HepG2 (cell line): ENCODE data around the gene TTBK1. TPM values are rescaled to one million over a fixed set of nuclear protein-coding genes. Genes with fewer than 3 reads are reported as not detected.

Experiments used
- ATAC-seq: fragments of 200-7000 bp; cut with Tn5 transposase; 3 replicates; pipeline ENCODE4 v1.9.1; 2020; ENCODE audit warnings: mild to moderate bottlenecking, moderate library complexity
- BruUV-seq: library from RNA; stranded (reverse); fragments of 400-500 nt; replicated peaks from 2 replicates; lab custom pipeline; 2021; lab: Mats Ljungman, UMichigan
- CTCF ChIA-PET: fragments of 300-600 bp; formaldehyde crosslinking; extraction: SDS; loops from one replicate; lab custom pipeline; 2021; ENCODE audit warnings: low total read pairs, inconsistent platforms, low intra/inter-chr PET ratio; lab: Yijun Ruan, JAX
- POLR2A ChIA-PET: fragments of 350-600 bp; sonication (Branson Sonifier 250); formaldehyde crosslinking; loops from one replicate; lab custom pipeline; 2020; ENCODE audit warnings: antibody characterized with exemption, inconsistent platforms; lab: Yijun Ruan, JAX
- DNase-seq: peaks from one replicate; pipeline ENCODE4 v3.0.0-alpha.2; 2015; ENCODE audit warnings: low spot score
- FAIRE-seq: peaks from 3 replicates; lab custom pipeline; 2011; peaks lifted over from hg19 to GRCh38; lab: Jason Lieb, UNC
- H2AFZ ChIP-seq: one replicate; pipeline ENCODE4 v1.6.1; 2011; ENCODE audit warnings: low read length, inconsistent platforms
- H3K27ac ChIP-seq: fragments of 300-600 bp; 3 replicates; pipeline ENCODE4 v1.8.0; 2011; ENCODE audit warnings: mixed run types, mild to moderate bottlenecking, mixed read lengths, low read length, inconsistent platforms; ENCODE audit not compliant: insufficient read depth; ENCODE audit errors: extremely low read length
- H3K27me3 ChIP-seq, 2 experiments: fragments of 200-600 bp in 1 of 2; 2 replicates in 1 of 2; 3 replicates in 1 of 2; pipeline versions ENCODE4 v1.6.0 to v1.8.0; 2011; ENCODE audit warnings: low read length in 2 of 2, mild to moderate bottlenecking in 2 of 2, moderate library complexity in 2 of 2, inconsistent platforms in 1 of 2; ENCODE audit not compliant: insufficient read depth in 2 of 2, control insufficient read depth in 1 of 2
- H3K36me3 ChIP-seq, 2 experiments: fragments of 200-600 bp in 1 of 2; replicated peaks in 1 of 2; 2 replicates in 1 of 2; 3 replicates in 1 of 2; pipeline versions ENCODE4 v1.5.1 to v1.8.0; 2011; ENCODE audit warnings: low read length in 2 of 2, inconsistent platforms in 1 of 2; ENCODE audit not compliant: insufficient read depth in 2 of 2, control insufficient read depth in 1 of 2
- H3K4me1 ChIP-seq: 2 replicates; pipeline ENCODE4 v1.5.1; 2012; ENCODE audit warnings: low read length, inconsistent platforms; ENCODE audit not compliant: insufficient read depth
- H3K4me2 ChIP-seq: 2 replicates; pipeline ENCODE4 v1.6.0; 2011; ENCODE audit warnings: low read depth, low read length, inconsistent platforms
- H3K4me3 ChIP-seq, 3 experiments: fragments of 200-600 bp in 1 of 3; sonication (generic), shearing (Covaris generic) in 1 of 3; replicated peaks in 1 of 3; 2 replicates each; pipeline ENCODE4 v1.5.1; 2011 to 2016; ENCODE audit warnings: low read length in 3 of 3, inconsistent platforms in 2 of 3, low read depth in 2 of 3, mild to moderate bottlenecking in 2 of 3, control low read depth in 1 of 3, mixed read lengths in 1 of 3; ENCODE audit not compliant: insufficient read depth in 1 of 3
- H3K79me2 ChIP-seq: one replicate; pipeline ENCODE4 v1.6.1; 2011; ENCODE audit warnings: low read length, inconsistent platforms; ENCODE audit not compliant: insufficient read depth
- H3K9ac ChIP-seq: 2 replicates; pipeline ENCODE4 v1.6.0; 2011; ENCODE audit warnings: mild to moderate bottlenecking, low read depth, low read length, inconsistent platforms; ENCODE audit not compliant: insufficient read depth
- H3K9me3 ChIP-seq: 2 replicates; pipeline ENCODE4 v1.5.1; 2012; ENCODE audit warnings: mild to moderate bottlenecking, low read length
- H4K20me1 ChIP-seq: 2 replicates; pipeline ENCODE4 v1.6.0; 2011; ENCODE audit warnings: inconsistent platforms, mild to moderate bottlenecking, low read length, moderate library complexity; ENCODE audit not compliant: insufficient read depth
- FOXJ3 ChIP-seq: sonication (generic); formaldehyde crosslinking; IDR thresholded peaks from 2 replicates; pipeline ENCODE4 v1.4.0; 2020; ENCODE audit warnings: missing genetic modification reagents, mild to moderate bottlenecking, borderline replicate concordance
- MED13 ChIP-seq: sonication (generic); formaldehyde crosslinking; IDR thresholded peaks from 2 replicates; pipeline ENCODE4 v1.5.0; 2020; ENCODE audit warnings: missing genetic modification reagents
- PCBP2 ChIP-seq: fragments of 200-400 bp; formaldehyde crosslinking; optimal IDR thresholded peaks from 2 replicates; pipeline ENCODE3; 2018; ENCODE audit warnings: low read length, low read depth; ENCODE audit not compliant: poor library complexity, severe bottlenecking
- ZBTB38 ChIP-seq: sonication (generic); formaldehyde crosslinking; IDR thresholded peaks from 2 replicates; pipeline ENCODE4 v1.5.1; 2020; ENCODE audit warnings: mild to moderate bottlenecking, missing genetic modification reagents
- ZNF121 ChIP-seq: sonication (generic); formaldehyde crosslinking; IDR thresholded peaks from 2 replicates; pipeline ENCODE4 v1.5.0; 2020; ENCODE audit warnings: mild to moderate bottlenecking, missing genetic modification reagents
- ZNF124 ChIP-seq: sonication (generic); formaldehyde crosslinking; IDR thresholded peaks from 2 replicates; pipeline ENCODE4 v1.4.0; 2020; ENCODE audit warnings: missing genetic modification reagents
- ZSCAN30 ChIP-seq: sonication (generic); formaldehyde crosslinking; IDR thresholded peaks from 2 replicates; pipeline ENCODE4 v1.5.0; 2020; ENCODE audit warnings: mild to moderate bottlenecking, missing genetic modification reagents
- WGBS: methylation state at CpG from one replicate; pipeline ENCODE4 v1.1.6; 2017; ENCODE audit warnings: low lambda C conversion rate; 5-methylcytosine and 5-hydroxymethylcytosine counted together
- in situ Hi-C: cut with HindIII; loops from 2 replicates; pipeline ENCODE4 v1.10.0; 2017; ENCODE audit warnings: low pct_unique_long_range_greater_than_20kb; ENCODE audit not compliant: extremely low pct_ligation_motif_present
- intact Hi-C: fragments of 100-400 bp; cut with micrococcal nuclease; formaldehyde crosslinking; loops from one replicate; pipeline ENCODE4 v1.10.0; 2022; ENCODE audit not compliant: unreplicated experiment
- polyA plus RNA-seq, 8 experiments: library from polyadenylated mRNA; depleted of rRNA in 3 of 8; stranded (reverse) in 7 of 8; unstranded in 1 of 8; fragments of >200 nt; fragmentation: Illumina TruSeq in 4 of 8; extraction: Trizol in 4 of 8; gene quantifications; 2 replicates each; pipeline versions ENCODE4 v1.2.1 to v1.2.3, GENCODE V29; 2011 to 2016; ENCODE audit warnings: low read depth in 4 of 8, missing spikeins in 1 of 8, mixed read lengths in 1 of 8; ENCODE audit not compliant: insufficient read depth in 1 of 8
- total RNA-seq, 5 experiments: library from RNA; depleted of rRNA; stranded (reverse); fragments of >200 nt; fragmentation: Illumina TruSeq; extraction: Trizol; gene quantifications; 2 replicates each; pipeline ENCODE4 v1.2.3, GENCODE V29; 2016; ENCODE audit warnings: low read depth in 1 of 5
- TF ChIP-seq, protein P1 (sequence below): sonication (generic); formaldehyde crosslinking; IDR thresholded peaks from 2 replicates; pipeline ENCODE4 v1.8.1; 2022; ENCODE audit warnings: mild to moderate bottlenecking, missing genetic modification reagents
- TF ChIP-seq, protein P2 (sequence below): sonication (generic); formaldehyde crosslinking; conservative IDR thresholded peaks from 2 replicates; pipeline ENCODE4 v1.8.1; 2023; ENCODE audit warnings: missing genetic modification reagents
- TF ChIP-seq, protein P3 (sequence below), 2 experiments: fragments of 450-650 bp in 1 of 2; sonication (generic) in 1 of 2; formaldehyde crosslinking; IDR thresholded peaks; 2 replicates each; pipeline versions ENCODE4 v1.5.0 to v1.8.0; 2020 to 2022; ENCODE audit warnings: mild to moderate bottlenecking in 1 of 2, missing genetic modification reagents in 1 of 2
- TF ChIP-seq, protein P4 (sequence below): IDR thresholded peaks from 2 replicates; pipeline ENCODE4 v1.6.1; 2016; ENCODE audit warnings: low read depth, borderline replicate concordance

The TTBK1 gene
- total and polyA plus RNA-seq, 2 of the 13 experiments (the other 11 are each of a cell fraction or from before 2014, with no cell fraction given), result 0.24 to 0.33 TPM

DNA sequence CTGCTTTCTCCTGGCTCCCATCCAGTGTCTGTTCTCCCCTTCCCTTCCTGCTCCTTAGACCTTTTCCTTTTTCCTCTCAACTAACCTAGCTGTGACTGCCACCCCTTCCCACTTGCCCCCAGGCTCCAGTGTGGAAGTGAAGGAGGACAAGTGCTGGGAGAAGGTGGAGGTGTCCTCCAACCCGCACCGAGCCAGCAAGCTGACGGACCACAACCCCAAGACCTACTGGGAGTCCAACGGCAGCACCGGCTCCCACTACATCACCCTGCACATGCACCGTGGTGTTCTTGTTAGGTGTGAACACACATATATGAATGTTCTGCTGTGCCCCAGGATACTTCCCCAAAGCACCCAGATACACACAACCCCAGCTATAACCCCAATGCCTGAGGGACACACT, 42.7 kb upstream of the TTBK1 start (continued):
- TF ChIP-seq, protein P1, sequence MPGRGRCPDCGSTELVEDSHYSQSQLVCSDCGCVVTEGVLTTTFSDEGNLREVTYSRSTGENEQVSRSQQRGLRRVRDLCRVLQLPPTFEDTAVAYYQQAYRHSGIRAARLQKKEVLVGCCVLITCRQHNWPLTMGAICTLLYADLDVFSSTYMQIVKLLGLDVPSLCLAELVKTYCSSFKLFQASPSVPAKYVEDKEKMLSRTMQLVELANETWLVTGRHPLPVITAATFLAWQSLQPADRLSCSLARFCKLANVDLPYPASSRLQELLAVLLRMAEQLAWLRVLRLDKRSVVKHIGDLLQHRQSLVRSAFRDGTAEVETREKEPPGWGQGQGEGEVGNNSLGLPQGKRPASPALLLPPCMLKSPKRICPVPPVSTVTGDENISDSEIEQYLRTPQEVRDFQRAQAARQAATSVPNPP (CRISPR knock-in tag), result no peak
- TF ChIP-seq ZNF124 (CRISPR knock-in tag), result no peak
- no peak for TF ChIP-seq MED13
- TF ChIP-seq ZSCAN30, result no peak
- TF ChIP-seq, protein P2, sequence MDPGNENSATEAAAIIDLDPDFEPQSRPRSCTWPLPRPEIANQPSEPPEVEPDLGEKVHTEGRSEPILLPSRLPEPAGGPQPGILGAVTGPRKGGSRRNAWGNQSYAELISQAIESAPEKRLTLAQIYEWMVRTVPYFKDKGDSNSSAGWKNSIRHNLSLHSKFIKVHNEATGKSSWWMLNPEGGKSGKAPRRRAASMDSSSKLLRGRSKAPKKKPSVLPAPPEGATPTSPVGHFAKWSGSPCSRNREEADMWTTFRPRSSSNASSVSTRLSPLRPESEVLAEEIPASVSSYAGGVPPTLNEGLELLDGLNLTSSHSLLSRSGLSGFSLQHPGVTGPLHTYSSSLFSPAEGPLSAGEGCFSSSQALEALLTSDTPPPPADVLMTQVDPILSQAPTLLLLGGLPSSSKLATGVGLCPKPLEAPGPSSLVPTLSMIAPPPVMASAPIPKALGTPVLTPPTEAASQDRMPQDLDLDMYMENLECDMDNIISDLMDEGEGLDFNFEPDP (CRISPR knock-in tag), result no peak
- no peak for TF ChIP-seq PCBP2
- no peak for TF ChIP-seq FOXJ3 (CRISPR knock-in tag)
- no peak for TF ChIP-seq ZBTB38 (CRISPR knock-in tag)
- TF ChIP-seq, protein P3, sequence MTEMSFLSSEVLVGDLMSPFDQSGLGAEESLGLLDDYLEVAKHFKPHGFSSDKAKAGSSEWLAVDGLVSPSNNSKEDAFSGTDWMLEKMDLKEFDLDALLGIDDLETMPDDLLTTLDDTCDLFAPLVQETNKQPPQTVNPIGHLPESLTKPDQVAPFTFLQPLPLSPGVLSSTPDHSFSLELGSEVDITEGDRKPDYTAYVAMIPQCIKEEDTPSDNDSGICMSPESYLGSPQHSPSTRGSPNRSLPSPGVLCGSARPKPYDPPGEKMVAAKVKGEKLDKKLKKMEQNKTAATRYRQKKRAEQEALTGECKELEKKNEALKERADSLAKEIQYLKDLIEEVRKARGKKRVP (CRISPR knock-in tag; IDR thresholded peaks at IDR 0.05), result no peak

DNA sequence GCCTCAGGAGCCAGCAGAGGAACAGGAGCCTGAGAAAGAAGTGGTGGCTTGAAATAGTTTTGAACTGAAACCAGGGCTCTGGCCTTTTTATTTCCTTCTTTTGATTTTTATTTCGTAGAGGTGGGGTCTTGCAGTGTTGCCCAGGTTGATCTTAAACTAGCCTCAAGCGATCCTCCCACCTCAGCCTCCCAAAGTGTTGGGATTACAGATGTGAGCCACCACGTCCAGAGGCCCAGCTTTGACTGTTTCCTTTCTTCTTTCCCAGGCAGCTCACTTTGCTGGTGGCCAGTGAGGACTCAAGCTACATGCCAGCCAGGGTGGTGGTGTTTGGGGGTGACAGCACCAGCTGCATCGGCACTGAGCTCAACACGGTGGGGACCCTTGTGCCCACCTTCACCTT, 40.8 kb upstream of the TTBK1 start:
- POLR2A ChIA-PET, result no interaction called here
- ATAC-seq (no peak), FAIRE-seq (no peak), DNase-seq (no peak)
- Histone ChIP-seq H2AFZ (no peak overlapping the region), H3K27ac (no peak overlapping the region), H3K9ac (no peak overlapping the region), H3K36me3 (peaks cover 2 to 5% of the 10 kb centered on the region in 2 experiments; a peak in 2 of 5 replicates), H3K9me3 (no peaks in the 10 kb centered on the region), H3K4me1 (0 out of 2 replicates have a peak, but pooled peaks cover 5% of the 10 kb centered on the region), H3K4me2 (no peak overlapping the region)
- CTCF ChIA-PET, result no interaction called here
- in situ Hi-C loops, result no loop called here
- WGBS, result 81% methylated on average over 5 of the region's 5 CpGs
- no TSS peak for BruUV-seq
- TF ChIP-seq ZNF121 (CRISPR knock-in tag), result 0 out of 2 replicates have a peak, but pooled peaks have one; percentile 28
- TF ChIP-seq, protein P4, sequence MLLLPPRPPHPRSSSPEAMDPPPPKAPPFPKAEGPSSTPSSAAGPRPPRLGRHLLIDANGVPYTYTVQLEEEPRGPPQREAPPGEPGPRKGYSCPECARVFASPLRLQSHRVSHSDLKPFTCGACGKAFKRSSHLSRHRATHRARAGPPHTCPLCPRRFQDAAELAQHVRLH (CRISPR knock-in tag), result no peak
- TF ChIP-seq, all 625 proteins: peak for 1
- H3K27me3 ChIP-seq, result no peaks in the 10 kb centered on the region
- no peaks in the 10 kb centered on the region for H3K79me2 ChIP-seq
- intact Hi-C loops, result no loop called here
- H4K20me1 ChIP-seq, result no peaks in the 10 kb centered on the region
- no peak overlapping the region for H3K4me3 ChIP-seq
